GM23338 (cell line): Measurements from ENCODE around the gene SIX6. TPM values are rescaled to one million over a fixed set of nuclear protein-coding genes. Genes with fewer than 3 reads are reported as not detected.

Experiments
- ATAC-seq: fragments of 200-7000 bp; cut with Tn5 transposase; 3 replicates; pipeline ENCODE4 v1.9.1; 2020
- DNase-seq: peaks from one replicate; pipeline ENCODE4 v3.0.0-alpha.2; 2015; ENCODE audit warnings: low spot score
- H2AFZ ChIP-seq: fragments of 200-600 bp; sonication (generic); 2 replicates; pipeline ENCODE4 v1.8.0; 2016; ENCODE audit warnings: antibody characterized with exemption, mild to moderate bottlenecking, moderate library complexity
- H3F3A ChIP-seq: fragments of 200-600 bp; sonication (generic); replicated peaks from 2 replicates; pipeline ENCODE4 v1.8.0; 2017; ENCODE audit warnings: antibody characterized with exemption, mixed run types, low read depth
- H3K27ac ChIP-seq: fragments of 200-600 bp; sonication (generic); 2 replicates; pipeline ENCODE4 v1.6.1; 2016; ENCODE audit warnings: low read depth
- H3K27me3 ChIP-seq: fragments of 200-600 bp; sonication (generic); 2 replicates; pipeline ENCODE4 v1.8.0; 2016; ENCODE audit warnings: mild to moderate bottlenecking, mixed run types, moderate library complexity; ENCODE audit not compliant: insufficient read depth
- H3K36me3 ChIP-seq: fragments of 200-600 bp; sonication (generic); 2 replicates; pipeline ENCODE4 v1.8.0; 2016; ENCODE audit warnings: mild to moderate bottlenecking; ENCODE audit not compliant: insufficient read depth
- H3K4me1 ChIP-seq: fragments of 200-600 bp; sonication (generic); 2 replicates; pipeline ENCODE4 v1.8.0; 2016; ENCODE audit warnings: mild to moderate bottlenecking, moderate library complexity; ENCODE audit not compliant: insufficient read depth
- H3K4me2 ChIP-seq: fragments of 200-600 bp; sonication (generic); 2 replicates; pipeline ENCODE4 v1.7.1; 2017; ENCODE audit warnings: mixed run types
- H3K4me3 ChIP-seq: fragments of 200-600 bp; sonication (generic); 2 replicates; pipeline ENCODE4 v1.6.1; 2016; ENCODE audit warnings: mixed run types
- H3K79me2 ChIP-seq: fragments of 200-600 bp; sonication (generic); replicated peaks from 2 replicates; pipeline ENCODE4 v1.8.0; 2017; ENCODE audit warnings: mild to moderate bottlenecking; ENCODE audit not compliant: insufficient read depth
- H3K9me2 ChIP-seq: fragments of 200-600 bp; sonication (generic); 2 replicates; pipeline ENCODE4 v1.8.0; 2017; ENCODE audit not compliant: insufficient read depth
- H4K20me1 ChIP-seq: fragments of 200-600 bp; sonication (generic); replicated peaks from 2 replicates; pipeline ENCODE4 v1.8.0; 2017; ENCODE audit warnings: mild to moderate bottlenecking; ENCODE audit not compliant: insufficient read depth
- H3K27ac Mint-ChIP-seq: 2 replicates; pipeline ENCODE4 v1.8.0; 2020; ENCODE audit warnings: inconsistent platforms, mild to moderate bottlenecking, moderate library complexity, mixed read lengths
- H3K27me3 Mint-ChIP-seq: 3 replicates; pipeline ENCODE4 v1.8.0; 2022; ENCODE audit warnings: low read depth, mild to moderate bottlenecking, moderate library complexity, mixed read lengths, inconsistent platforms; ENCODE audit not compliant: insufficient read depth, poor library complexity
- H3K36me3 Mint-ChIP-seq: 3 replicates; pipeline ENCODE4 v1.8.0; 2021; ENCODE audit warnings: low read depth, mild to moderate bottlenecking, inconsistent platforms, moderate library complexity, mixed read lengths
- H3K4me1 Mint-ChIP-seq: 3 replicates; pipeline ENCODE4 v1.8.0; 2020; ENCODE audit warnings: mild to moderate bottlenecking, inconsistent platforms, mixed read lengths
- H3K4me3 Mint-ChIP-seq: 3 replicates; pipeline ENCODE4 v1.8.0; 2021; ENCODE audit warnings: moderate library complexity, mild to moderate bottlenecking, inconsistent platforms, mixed read lengths
- H3K9me3 Mint-ChIP-seq: 3 replicates; pipeline ENCODE4 v1.8.0; 2020; ENCODE audit warnings: moderate library complexity, mild to moderate bottlenecking, inconsistent platforms, mixed read lengths
- CREB1 ChIP-seq: fragments of 250-450 bp; sonication (Bioruptor Pico); IDR thresholded peaks from 2 replicates; pipeline ENCODE4 v1.5.0; 2020; ENCODE audit warnings: low read depth, mild to moderate bottlenecking, moderate library complexity
- CTCF ChIP-seq, 2 experiments: fragments of 200-600 bp in 1 of 2; sonication (generic) in 1 of 2; conservative IDR thresholded peaks; 2 replicates each; pipeline versions ENCODE4 v1.5.1 to v1.6.1; 2016 to 2017; ENCODE audit warnings: antibody characterized with exemption in 2 of 2, low read depth in 2 of 2, mild to moderate bottlenecking in 2 of 2, moderate library complexity in 1 of 2
- EZH2 ChIP-seq: fragments of 200-600 bp; sonication (generic); IDR thresholded peaks from one replicate; pipeline ENCODE4 v1.8.0; 2017; ENCODE audit warnings: antibody characterized with exemption, mild to moderate bottlenecking, low read depth; ENCODE audit not compliant: unreplicated experiment
- EZH2phosphoT487 ChIP-seq: fragments of 200-600 bp; sonication (generic); IDR thresholded peaks from one replicate; pipeline ENCODE4 v1.8.1; 2018; ENCODE audit warnings: antibody characterized with exemption; ENCODE audit not compliant: unreplicated experiment
- NANOG ChIP-seq: IDR thresholded peaks from 2 replicates; pipeline ENCODE4 v1.6.1; 2016; ENCODE audit warnings: antibody characterized with exemption, borderline replicate concordance
- POLR2AphosphoS5 ChIP-seq: IDR thresholded peaks from 2 replicates; pipeline ENCODE4 v1.6.1; 2016; ENCODE audit warnings: antibody characterized with exemption, low read depth
- REST ChIP-seq: IDR thresholded peaks from one replicate; pipeline ENCODE4 v1.6.1; 2018; ENCODE audit warnings: antibody characterized with exemption; ENCODE audit not compliant: unreplicated experiment
- STAT1 ChIP-seq: IDR thresholded peaks from one replicate; pipeline ENCODE4 v1.6.1; 2016; ENCODE audit warnings: antibody characterized with exemption; ENCODE audit not compliant: unreplicated experiment
- ZNF114 ChIP-seq: fragments of 250-450 bp; sonication (Bioruptor Pico); IDR thresholded peaks from 2 replicates; pipeline ENCODE4 v1.5.0; 2020; ENCODE audit warnings: mild to moderate bottlenecking, moderate library complexity
- ZNF331 ChIP-seq: fragments of 250-450 bp; sonication (Bioruptor Pico); IDR thresholded peaks from 2 replicates; pipeline ENCODE4 v1.5.0; 2020; ENCODE audit warnings: low read depth, mild to moderate bottlenecking, moderate library complexity
- ZNF462 ChIP-seq: fragments of 250-450 bp; sonication (Bioruptor Pico); IDR thresholded peaks from 2 replicates; pipeline ENCODE4 v1.5.0; 2020; ENCODE audit warnings: mild to moderate bottlenecking, moderate library complexity
- polyA plus RNA-seq: library from polyadenylated mRNA; unstranded; fragments of >200 nt; fragmentation: Nextera tagmentation; extraction: Ambion mirVana; gene quantifications from 2 replicates; pipeline ENCODE4 v1.2.1, GENCODE V29; 2016
- total RNA-seq: library from RNA; depleted of rRNA; stranded (reverse); fragments of >200 nt; shearing (Covaris generic); gene quantifications from 2 replicates; pipeline ENCODE4 v1.2.3, GENCODE V29; 2014

SIX6 gene
- total and polyA plus RNA-seq, 2 experiments from 2014 or later = 0.11 TPM; not detected in 1

- Histone ChIP-seq H3K4me1 (no peaks in the 10 kb centered on the region), H2AFZ (no peak overlapping the region), H3F3A (no peaks in the 10 kb centered on the region), H3K36me3 (no peaks in the 10 kb centered on the region), H4K20me1 (no peaks in the 10 kb centered on the region), H3K79me2 (no peaks in the 10 kb centered on the region), H3K4me3 (no peak overlapping the region), H3K9me2 (peaks cover 7% of the 10 kb centered on the region; the same call in 1 of the 2 replicates), H3K27me3 (no peaks in the 10 kb centered on the region), H3K27ac (no peak overlapping the region), H3K4me2 (no peak overlapping the region)
- H3K27me3 Mint-ChIP-seq = peaks cover 2% of the 10 kb centered on the region
- TF ChIP-seq ZNF331 (CRISPR knock-in tag) (no peak), ZNF462 (no peak), EZH2 (no peak), REST (no peak), CTCF (conservative IDR thresholded peaks at IDR 0.05; ENCODE audit: low read depth in 2 of 2) (no peak), NANOG (no peak), STAT1 (no peak), ZNF114 (CRISPR knock-in tag) (no peak), POLR2AphosphoS5 (no peak), CREB1 (CRISPR knock-in tag) (no peak), EZH2phosphoT487 (no peak)
- H3K9me3 Mint-ChIP-seq = no peaks in the 10 kb centered on the region; the same call in 1 of the 3 replicates
- no peak overlapping the region for H3K4me3 Mint-ChIP-seq
- H3K4me1 Mint-ChIP-seq = peaks cover 2% of the 10 kb centered on the region; the same call in 1 of the 3 replicates
- no peak for ATAC-seq
- no peak for DNase-seq
- H3K36me3 Mint-ChIP-seq = no peaks in the 10 kb centered on the region; the same call in 2 of the 3 replicates
- no peak overlapping the region for H3K27ac Mint-ChIP-seq
These were observed 28.7 kb downstream of the SIX6 start for GRCh38 chr14:60537663-60538062.
